Stimulated activated CD4-positive, alpha-beta T cell treated with anti-CD3 and anti-CD28 coated beads, Interleukin-15, amount 100 ng/mL, for 24 hours (primary cell): ENCODE data around the gene FXYD7.
"Not testable (repeated sequence)": the region's sequence is repeated elsewhere in the genome, so short reads cannot be mapped to it uniquely, and the experiment has no call there.

ENCODE experiments used
- DNase-seq: peaks from one replicate; pipeline ENCODE4 v3.0.0-alpha.2; 2020

The FXYD7 gene

GRCh38 chr19:35146746-35147459 lies 3.8 kb downstream of the FXYD7 start:
- no peak for DNase-seq

GRCh38 chr19:35149463-35149862 lies 6.4 kb downstream of the FXYD7 start:
- no peak for DNase-seq

GRCh38 chr19:35150445-35150844 lies 7.4 kb downstream of the FXYD7 start:
- no peak for DNase-seq

- no peak for DNase-seq
Measured at GRCh38 chr19:35151273-35152065, 8.4 kb downstream of the FXYD7 start.

DNA sequence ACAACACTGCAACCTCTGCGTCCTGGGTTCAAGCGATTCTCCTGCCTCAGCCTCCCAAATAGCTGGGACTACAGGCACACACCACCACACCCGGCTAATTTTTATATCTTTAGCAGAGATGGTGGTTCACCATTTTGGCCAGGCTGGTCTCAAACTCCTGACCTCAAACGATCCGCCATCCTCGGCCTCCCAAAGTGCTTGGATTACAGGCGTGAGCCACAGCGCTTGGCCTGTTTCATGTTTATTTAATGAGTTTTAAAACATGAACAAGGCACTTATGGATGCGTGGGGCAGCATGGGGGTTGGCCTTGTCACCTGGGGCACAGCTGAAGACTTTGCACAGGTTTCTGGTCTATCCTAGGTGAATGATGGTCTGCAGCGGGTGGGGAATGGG lies 10.1 kb downstream of the FXYD7 start:
- not testable (repeated sequence) for DNase-seq

DNA sequence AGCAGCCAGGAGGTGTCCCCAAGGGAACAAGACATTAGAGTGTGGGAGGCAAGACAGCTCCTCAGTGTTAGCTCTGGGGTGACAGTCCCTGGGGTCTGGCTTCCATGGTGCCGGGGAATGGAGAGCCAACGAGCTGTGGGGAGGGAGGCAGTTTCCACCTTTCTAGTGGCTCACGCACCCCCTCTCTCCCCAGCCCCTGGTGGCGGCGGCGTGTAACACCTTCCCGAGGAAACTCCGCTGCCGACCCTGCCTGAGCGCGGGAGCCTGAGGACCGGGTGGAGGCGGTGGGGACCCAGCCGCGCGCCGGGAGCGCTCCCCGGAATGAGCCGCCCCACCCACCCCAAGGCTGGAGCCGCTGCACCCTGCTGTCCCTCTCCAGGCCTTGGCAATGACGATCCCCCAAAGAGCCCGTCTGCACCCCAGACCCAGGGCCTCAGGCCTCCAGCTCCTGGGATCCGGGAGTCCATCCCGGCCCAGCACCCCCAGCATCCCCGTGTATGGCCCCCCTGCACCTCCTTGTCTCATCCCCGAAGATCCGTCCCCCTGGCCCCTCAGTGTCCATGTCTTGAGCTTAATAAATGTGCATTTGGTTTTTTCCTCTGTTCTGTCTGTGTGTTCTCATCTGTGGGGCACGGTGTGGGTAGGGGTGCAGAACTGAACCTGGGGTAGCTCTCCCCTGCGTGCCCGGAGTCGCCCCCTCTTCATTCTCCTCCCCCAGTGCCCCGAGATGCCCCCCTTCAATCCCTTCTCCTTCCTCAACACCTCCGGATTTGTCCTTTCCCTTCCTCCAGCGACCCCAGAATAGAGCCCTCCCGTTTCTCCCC lies 10.9 kb downstream of the FXYD7 start:
- DNase-seq = peak; percentile 88

- DNase-seq = peak; percentile 91
Measured at GRCh38 chr19:35154525-35155406, 11.7 kb downstream of the FXYD7 start, which contains the start of gene FXYD5. FXYD5 (plus strand) TSS chr19:35154735; CDS start chr19:35155551, 816 bp downstream.

DNA sequence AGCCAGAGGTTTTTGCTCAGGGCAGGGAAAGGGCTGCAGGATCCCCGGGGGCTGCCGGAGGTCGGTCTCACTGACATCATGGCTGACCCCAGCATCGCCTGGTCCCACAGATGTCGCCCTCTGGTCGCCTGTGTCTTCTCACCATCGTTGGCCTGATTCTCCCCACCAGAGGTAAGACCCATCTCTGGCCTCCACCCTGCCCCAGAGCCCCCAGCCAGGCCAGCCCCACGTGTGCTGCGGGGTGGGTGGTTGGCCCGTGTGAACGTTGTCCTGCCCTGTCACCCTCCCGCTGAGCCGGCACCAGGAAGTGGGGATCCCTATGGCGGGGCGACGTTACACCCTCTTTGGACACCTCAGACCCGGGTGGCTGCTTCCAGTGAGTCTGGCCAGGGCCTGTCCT lies 12.4 kb downstream of the FXYD7 start:
- DNase-seq = peak; percentile 61

GRCh38 chr19:35155981-35156672 lies 13.1 kb downstream of the FXYD7 start:
- no peak for DNase-seq

DNA sequence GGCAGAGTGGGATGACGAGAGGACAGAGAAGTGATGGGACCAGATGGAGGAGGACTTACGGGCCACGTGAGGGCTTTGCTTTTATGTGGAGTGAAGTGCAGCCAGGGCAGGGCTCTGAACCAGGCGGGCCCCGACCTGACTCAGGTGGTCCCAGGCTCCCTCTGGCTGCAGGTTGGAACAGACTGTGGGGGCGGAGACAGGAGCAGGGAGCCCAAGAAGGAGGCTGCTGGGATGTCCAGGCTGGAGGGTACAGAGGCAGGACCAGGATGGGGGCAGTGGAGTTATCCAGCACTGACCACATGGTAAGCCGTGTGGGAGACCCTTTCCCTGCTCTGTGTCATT lies 13.6 kb downstream of the FXYD7 start:
- DNase-seq = no peak

DNA sequence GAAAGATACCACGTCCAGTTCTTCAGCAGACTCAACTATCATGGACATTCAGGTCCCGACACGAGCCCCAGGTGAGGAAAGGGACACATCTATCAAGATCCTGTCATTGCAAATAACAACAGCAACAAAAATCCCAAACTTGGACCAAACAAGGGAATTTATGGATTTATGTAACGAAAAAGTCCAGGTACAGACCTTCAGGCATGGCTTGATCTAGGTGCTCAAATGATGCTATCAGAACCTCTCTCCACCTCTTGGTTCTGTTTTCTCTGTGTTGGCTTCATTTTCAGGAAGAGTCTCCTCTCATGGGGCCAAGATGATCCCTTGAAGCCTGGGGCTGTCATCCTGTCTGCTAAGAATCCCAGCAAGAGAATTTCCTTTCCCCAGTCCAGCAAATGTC lies 14.4 kb downstream of the FXYD7 start:
- no peak for DNase-seq

DNA sequence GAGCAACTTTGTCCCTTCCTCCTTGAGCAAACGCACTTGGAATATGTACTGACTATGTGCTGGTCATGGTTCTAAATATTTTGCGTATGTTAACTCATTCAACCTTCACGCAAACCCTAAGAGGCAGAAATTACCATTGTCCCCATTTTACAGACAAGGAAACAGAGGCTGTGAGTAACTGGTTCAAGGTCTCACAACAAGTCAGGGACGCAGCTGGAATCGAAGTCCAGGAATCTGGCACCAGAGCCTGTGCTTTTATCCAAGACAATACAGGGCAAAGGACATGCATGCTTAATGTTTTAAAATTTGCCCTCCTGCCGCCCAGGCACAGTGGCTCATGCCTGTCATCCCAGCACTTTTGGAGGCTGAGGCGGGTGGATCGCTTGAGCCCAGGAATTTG lies 16.6 kb downstream of the FXYD7 start:
- DNase-seq = no peak

DNA sequence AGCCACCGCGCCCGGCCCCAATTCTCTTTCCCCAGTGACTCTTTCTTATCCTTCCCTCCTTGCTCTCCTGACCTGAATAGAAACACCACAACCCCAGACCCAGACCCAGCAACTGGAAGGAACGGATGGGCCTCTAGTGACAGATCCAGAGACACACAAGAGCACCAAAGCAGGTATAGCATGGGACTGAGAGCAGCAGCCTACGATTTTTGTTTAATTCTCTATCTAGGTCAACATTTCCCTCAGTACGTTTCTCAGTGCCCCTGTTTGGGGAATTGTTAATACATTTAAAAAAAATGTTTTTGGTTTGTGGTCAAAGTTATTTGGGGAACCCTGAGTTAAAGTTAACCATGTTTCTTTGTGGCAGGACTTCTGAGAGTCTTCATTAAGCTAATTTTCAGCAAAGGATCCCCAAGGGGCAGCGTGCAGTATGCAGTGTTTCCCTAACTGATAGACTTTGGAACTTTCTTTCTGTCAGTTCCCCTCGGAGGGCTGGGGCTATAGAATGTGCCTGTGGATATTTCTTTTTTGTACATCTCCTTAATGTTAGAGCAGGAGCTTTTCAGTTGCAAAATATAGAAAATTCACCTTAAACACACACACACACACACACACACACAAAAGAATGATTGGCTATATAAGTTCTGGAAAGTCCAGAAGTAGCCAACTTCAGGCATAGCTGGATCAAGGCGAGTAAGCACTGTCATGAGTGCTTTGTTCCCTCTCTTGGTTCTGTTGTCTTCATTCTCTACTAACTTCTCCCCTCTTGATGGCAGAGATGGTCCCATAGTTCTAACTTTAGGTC lies 17.8 kb downstream of the FXYD7 start:
- DNase-seq = no peak

DNA sequence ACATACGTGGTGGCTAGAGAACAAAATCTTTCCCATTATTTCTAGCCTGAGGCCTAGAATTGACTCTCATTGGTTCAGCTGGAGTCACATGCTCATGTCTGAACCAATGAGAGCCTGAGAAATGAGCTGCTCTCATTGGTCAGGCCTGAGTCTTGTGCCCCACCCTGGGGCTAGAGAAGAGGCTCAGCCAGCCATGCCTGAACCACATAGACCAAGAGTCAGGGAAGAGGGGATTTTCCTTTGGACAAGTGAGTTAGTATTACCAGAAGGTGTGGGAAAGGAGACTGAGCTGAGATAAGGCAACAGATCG lies 18.3 kb downstream of the FXYD7 start:
- no peak for DNase-seq

DNA sequence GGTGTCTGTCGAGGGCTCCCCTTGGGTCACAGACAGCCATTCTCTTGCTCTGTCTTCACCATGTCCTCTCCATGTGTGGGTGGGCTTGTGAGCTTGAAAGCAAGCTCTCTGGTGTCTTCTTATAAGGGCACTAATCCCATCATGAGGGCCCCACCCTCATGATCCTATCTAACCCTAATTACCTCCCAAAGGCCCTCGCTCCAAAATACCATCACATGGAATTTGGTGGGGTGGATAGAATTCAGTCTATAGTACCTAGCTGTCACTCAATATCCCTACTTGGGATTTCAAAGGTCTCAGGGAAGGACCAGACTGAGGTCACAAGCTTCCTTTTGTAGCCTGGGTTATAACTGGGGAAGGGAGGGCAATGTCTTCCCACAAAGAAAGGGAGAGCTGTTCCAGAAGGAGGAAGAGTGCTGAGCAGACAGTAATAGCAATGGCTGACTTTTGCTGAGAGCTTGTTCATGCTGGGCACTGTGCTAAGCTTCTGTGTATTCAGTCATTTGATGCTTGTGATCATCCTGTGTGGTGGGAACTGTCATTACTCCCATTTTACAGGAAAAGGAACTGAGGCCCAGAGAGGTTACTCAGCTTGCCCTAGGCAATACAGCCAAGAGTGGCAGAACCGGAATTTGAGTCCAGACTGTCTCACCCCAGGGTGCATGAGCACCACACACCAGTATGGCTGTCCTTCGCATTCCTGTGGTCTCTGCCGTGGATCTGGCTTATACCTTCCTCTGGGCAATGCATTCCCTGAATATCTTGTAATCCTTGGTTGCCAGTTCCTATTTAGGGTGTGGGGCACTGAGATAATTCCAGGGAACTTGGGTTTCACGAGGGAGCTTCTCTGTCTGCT lies 19.6 kb downstream of the FXYD7 start:
- DNase-seq = no peak

- no peak for DNase-seq
Measured at GRCh38 chr19:35164418-35164817, 21.4 kb downstream of the FXYD7 start.

- DNase-seq = no peak
Measured at GRCh38 chr19:35165200-35166058, 22.4 kb downstream of the FXYD7 start.

DNA sequence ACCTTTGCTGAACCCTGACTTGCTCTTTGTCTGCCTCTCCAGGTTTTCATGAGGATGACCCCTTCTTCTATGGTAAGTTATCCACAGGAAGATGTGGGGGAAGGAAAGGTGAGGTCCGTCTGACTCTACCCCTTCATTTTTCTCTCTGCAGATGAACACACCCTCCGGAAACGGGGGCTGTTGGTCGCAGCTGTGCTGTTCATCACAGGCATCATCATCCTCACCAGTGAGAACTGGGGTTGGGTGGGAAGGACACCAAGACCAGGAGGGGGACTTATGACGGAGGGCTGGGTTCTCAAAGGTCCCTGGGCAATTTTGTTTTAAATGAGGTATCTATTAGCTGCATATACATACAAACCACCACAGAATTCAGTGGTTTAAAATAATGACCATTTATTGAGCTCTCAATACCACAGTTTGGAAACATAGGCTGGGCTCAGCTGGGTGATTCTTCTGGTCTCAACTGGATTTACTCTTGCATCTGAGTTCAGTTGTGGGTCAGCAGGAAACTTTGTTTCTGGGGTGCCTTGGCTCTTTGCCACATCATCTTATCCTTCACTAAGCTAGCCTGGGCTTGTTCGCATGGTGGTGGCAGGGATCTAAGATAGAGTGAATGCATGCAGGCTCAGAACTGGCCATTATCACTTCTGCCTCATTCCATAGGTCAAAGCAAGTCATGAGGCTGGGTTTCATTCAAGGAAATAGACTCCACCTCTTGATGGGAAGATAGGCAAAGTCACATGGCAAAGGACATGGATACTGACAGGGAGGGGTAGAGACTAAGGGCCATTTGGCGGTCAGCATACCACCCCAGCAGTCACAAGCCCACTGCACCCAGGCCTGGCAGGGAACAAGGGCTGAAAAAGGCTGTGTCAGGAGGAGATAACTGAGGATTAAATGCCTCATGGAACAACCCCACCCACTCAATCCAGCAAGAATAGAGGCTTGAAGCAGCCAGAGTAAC lies 23.3 kb downstream of the FXYD7 start:
- DNase-seq = no peak
